ENCODE results near the gene SLC23A2.

Gene SLC23A2

GRCh38 chr20:4813863-4814695 is 187.2 kb downstream of the SLC23A2 start:
- DNase-seq (ENCODE audit: low spot score), result no peak

- no peak for DNase-seq (ENCODE audit: low spot score)
Measured at GRCh38 chr20:4813076-4813862, 188.0 kb downstream of the SLC23A2 start.

- DNase-seq (ENCODE audit: low spot score), result no peak
Measured at GRCh38 chr20:4812641-4813075, 188.7 kb downstream of the SLC23A2 start.

GRCh38 chr20:4812216-4812615 is 189.1 kb downstream of the SLC23A2 start:
- DNase-seq (ENCODE audit: low spot score), result no peak

- no peak for DNase-seq (ENCODE audit: low spot score)
Measured at GRCh38 chr20:4811661-4812181, 189.6 kb downstream of the SLC23A2 start.

GRCh38 chr20:4811257-4811656 is 190.1 kb downstream of the SLC23A2 start:
- DNase-seq (ENCODE audit: low spot score), result no peak

- no peak for DNase-seq (ENCODE audit: low spot score)
Measured at GRCh38 chr20:4810426-4811019, 190.8 kb downstream of the SLC23A2 start.

- DNase-seq (ENCODE audit: low spot score), result no peak
Measured at GRCh38 chr20:4809707-4810106, 191.6 kb downstream of the SLC23A2 start.

- DNase-seq (ENCODE audit: low spot score), result no peak
Measured at GRCh38 chr20:4808872-4809271, 192.4 kb downstream of the SLC23A2 start.

- DNase-seq (ENCODE audit: low spot score), result no peak
Measured at GRCh38 chr20:4805663-4806449, 195.5 kb downstream of the SLC23A2 start.

- no peak for DNase-seq (ENCODE audit: low spot score)
Measured at GRCh38 chr20:4802527-4802926, 198.8 kb downstream of the SLC23A2 start.

Data from hematopoietic multipotent progenitor cell treated with erythropoietin and hydrocortisone succinate and interleukin-3 and kit ligand, for 15 days (in vitro differentiated cells).